NCI-H446 (cell line): Measurements from ENCODE around the gene DVL3.

ENCODE experiments used
- DNase-seq, 2 experiments: peaks; one replicate each; lab custom pipeline; 2025; lab: John Stamatoyannopoulos, UW

Gene DVL3

DNA sequence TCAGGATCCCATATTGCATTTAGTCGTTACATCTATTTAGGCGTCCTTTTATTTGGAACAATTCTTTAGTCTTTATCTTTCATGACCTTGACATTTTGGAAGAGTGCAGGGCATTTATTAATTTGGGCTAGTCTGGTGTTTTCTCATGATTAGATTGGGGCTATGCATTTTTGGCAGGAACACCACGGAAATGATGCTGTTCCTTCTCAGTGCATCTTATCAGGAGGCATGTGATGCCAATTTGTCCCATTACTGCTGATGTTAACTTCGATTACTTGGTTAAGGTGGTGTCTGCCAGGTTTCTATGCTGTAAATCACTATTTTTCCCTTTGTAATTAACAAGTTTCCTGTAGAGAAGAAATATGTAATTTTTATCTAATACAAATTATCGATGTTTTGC, 56.1 kb downstream of the DVL3 start:
- DNase-seq = no peak

- DNase-seq = no peak
These were observed 56.5 kb downstream of the DVL3 start for GRCh38 chr3:184211718-184212117.

DNA sequence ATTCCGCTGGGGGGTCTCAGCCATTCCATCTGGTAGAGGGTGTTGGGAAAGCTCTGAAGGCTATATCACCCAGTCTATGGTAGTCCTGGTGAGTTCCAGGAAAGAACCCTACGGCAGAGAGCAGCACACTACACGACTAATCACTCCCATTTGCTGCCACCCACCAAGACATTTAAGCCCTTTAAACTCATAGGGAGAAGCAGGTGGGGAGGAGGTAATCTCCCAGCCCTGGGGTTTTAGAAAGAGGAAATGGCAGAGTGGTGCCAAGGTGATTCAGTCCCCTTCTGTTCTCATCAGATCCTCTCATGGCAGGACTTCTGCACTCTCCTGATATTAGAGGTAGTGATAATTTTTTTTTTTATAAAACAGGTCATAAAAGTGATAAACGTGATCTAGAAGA, 63.6 kb downstream of the DVL3 start:
- no peak for DNase-seq

GRCh38 chr3:184222521-184222920, 67.3 kb downstream of the DVL3 start:
- no peak for DNase-seq
